Neural progenitor cell (in vitro differentiated cells): ENCODE data around the gene SLC4A4.

Experiments used
- CTCF ChIP-seq: fragments of 200-600 bp; sonication (generic); IDR thresholded peaks from 2 replicates; pipeline ENCODE4 v1.5.1; 2017; ENCODE audit warnings: antibody characterized with exemption, mild to moderate bottlenecking
- EZH2 ChIP-seq: fragments of 200-600 bp; sonication (generic); IDR thresholded peaks from 2 replicates; pipeline ENCODE4 v1.6.1; 2017; ENCODE audit warnings: antibody characterized with exemption, mild to moderate bottlenecking, moderate library complexity

GRCh38 chr4:71460371-71460770, 121.6 kb downstream of the SLC4A4 start:
- TF ChIP-seq CTCF (no peak), EZH2 (no peak)
